ENCODE data around the gene CPM.
"Not testable (repeated sequence)": the region's sequence is repeated elsewhere in the genome, so short reads cannot be mapped to it uniquely, and the experiment has no call there.

Gene CPM

DNA sequence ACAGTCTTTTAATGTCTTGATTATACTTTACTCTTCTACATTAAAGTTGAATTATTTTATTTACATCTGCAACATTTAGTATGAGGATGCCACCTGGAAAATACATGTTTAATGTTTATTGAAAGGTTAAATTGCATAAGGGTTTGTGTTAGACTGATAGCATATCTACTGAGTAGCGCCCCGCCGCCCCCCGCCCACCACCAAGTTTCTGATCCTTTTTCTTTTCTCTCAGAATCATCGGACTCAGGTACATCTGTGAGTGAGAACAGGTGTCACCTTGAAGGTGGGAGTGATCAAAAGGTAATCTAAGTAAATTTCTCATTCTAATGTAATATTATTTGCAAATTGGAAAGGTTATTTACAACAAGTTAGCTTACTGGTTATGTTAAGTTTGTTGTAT lies 108.8 kb downstream of the CPM start:
- no peak for DNase-seq

GRCh38 chr12:68823696-68824095 lies 109.3 kb downstream of the CPM start:
- no peak for DNase-seq

- no peak for DNase-seq
Observed at GRCh38 chr12:68821357-68822188, 111.4 kb downstream of the CPM start.

DNA sequence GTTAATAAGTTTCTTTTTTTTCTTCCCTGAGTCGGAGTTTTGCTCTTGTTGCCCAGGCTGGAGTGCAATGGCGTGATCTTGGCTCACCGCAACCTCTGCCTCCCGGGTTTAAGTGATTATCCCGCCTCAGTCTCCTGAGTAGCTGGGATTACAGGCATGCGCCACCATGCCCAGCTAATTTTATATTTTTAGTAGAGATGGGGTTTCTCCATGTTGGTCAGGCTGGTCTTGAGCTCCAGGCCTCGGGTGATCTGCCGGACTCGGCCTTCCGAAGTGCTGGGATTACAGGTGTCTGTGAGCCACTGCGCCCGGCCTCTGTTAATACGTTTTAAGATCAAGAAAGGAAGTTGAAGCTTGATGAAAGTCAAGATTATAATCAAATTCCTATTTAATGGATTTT lies 113.5 kb downstream of the CPM start:
- not testable (repeated sequence) for DNase-seq

- no peak for DNase-seq
Observed at GRCh38 chr12:68815928-68816800, 116.8 kb downstream of the CPM start.

- DNase-seq, result no peak
Observed at GRCh38 chr12:68815232-68815927, 117.6 kb downstream of the CPM start.

- no peak for DNase-seq
Observed at GRCh38 chr12:68814490-68815231, 118.3 kb downstream of the CPM start.

GRCh38 chr12:68813242-68813593 lies 119.8 kb downstream of the CPM start:
- no peak for DNase-seq

DNA sequence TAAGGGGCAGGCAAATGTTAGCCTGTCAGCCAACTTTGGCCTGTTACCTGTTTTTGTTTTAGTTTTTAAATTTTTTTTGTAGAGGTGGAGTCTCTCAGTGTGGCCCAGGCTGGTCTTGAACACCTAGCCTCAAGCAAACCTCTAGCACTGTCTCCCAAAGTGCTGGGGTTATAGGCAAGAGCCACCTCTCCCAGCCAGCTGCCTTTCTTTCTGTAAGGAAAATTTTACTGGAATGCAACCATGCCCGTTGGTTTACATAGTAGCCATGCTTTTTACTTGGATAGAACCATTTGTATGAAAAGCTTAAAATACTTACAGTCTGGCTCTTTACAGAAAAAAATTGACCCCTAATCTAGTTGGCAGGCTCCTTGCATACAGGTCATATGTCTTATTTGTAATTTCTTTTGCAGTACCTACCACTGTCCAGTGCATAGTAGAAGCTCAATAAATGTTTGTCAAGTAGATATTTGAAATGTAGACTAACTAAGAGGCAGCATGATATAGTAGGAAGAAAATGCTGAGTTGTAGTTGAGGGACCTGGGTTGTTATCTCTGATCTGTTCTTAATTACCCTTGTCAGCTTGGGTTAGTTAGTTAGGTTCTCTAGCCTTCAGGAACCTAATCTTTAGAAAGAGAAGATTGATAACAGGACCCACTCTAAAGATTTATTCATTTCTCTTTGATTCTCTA lies 120.3 kb downstream of the CPM start:
- DNase-seq, result no peak

GRCh38 chr12:68811573-68811972 lies 121.4 kb downstream of the CPM start:
- DNase-seq, result not testable (repeated sequence)

GRCh38 chr12:68810027-68810389 lies 123.0 kb downstream of the CPM start:
- DNase-seq, result not testable (repeated sequence)

DNA sequence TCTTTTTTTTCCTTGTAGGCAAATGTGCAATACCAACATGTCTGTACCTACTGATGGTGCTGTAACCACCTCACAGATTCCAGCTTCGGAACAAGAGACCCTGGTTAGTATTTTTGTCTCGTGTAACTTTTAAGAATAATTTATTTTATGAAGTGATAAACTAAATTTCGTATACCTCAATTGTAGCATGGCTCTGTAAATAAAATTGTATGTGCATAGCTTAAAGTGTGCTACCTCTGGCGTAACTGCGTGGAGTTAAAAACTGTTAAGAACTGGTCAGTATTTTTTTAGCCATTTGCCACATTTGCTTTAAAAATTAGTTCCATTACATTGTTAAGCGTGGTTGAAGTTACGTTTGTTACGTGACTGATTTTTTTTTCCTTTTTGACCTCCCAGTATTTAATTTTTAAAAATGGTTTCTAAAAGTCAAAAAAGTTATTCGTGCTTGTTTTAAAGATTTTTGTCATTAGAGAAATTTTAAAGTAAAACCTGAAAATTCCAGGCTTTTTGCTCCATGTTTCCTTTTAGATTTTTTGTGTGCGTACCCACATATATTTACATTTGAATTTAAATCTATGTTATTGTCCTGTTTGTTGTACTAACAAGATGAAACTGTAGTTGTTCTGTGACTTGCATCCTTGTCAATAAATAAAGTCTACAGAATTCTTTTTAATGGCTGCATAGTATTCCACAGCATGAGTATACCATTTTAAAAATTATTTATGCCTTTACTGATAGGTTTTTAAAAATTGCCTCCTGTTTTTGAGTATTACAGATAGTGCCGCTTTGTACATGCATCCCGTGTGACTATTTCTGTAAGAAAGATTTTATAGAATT lies 123.6 kb downstream of the CPM start:
- DNase-seq, result no peak

DNA sequence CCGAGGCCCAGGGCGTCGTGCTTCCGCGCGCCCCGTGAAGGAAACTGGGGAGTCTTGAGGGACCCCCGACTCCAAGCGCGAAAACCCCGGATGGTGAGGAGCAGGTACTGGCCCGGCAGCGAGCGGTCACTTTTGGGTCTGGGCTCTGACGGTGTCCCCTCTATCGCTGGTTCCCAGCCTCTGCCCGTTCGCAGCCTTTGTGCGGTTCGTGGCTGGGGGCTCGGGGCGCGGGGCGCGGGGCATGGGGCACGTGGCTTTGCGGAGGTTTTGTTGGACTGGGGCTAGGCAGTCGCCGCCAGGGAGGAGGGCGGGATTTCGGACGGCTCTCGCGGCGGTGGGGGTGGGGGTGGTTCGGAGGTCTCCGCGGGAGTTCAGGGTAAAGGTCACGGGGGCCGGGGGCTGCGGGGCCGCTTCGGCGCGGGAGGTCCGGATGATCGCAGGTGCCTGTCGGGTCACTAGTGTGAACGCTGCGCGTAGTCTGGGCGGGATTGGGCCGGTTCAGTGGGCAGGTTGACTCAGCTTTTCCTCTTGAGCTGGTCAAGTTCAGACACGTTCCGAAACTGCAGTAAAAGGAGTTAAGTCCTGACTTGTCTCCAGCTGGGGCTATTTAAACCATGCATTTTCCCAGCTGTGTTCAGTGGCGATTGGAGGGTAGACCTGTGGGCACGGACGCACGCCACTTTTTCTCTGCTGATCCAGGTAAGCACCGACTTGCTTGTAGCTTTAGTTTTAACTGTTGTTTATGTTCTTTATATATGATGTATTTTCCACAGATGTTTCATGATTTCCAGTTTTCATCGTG lies 124.4 kb downstream of the CPM start:
- DNase-seq, result peak; percentile 82

DNA sequence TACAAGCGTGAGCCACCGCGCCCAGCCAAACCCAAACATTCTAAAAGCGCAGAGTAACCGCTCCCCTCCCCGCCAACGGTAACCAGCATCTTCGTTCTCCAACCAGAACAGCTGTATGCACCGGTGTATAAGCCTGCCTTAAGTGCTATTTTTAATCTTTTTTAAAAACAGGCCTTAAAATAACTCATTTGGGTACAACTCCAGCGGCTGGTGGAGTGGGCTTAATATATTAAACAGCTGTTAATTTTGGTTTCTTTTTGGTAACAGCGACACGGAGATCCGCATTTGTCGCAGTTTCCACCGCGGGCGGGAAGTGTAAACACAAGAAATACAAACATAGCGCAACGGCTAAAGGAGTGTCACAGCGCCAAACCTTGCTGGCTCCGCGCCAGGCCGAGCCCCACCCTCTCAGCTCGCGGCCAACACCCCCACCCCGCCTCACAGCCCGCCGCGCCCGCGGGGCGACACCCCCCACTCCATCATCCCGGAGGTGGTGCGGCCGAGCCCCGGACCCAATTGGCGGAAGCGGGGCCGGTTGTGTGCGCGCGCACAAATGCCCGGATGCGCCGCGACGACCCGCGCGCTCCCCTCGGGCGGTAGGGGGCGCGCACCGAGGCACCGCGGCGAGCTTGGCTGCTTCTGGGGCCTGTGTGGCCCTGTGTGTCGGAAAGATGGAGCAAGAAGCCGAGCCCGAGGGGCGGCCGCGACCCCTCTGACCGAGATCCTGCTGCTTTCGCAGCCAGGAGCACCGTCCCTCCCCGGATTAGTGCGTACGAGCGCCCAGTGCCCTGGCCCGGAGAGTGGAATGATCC lies 125.2 kb downstream of the CPM start, which contains the start of gene MDM2:
MDM2 (plus strand) TSS at position 602 of the 812 bp plus-strand sequence. CDS start 301 bp downstream, outside the sequence.
- DNase-seq, result peak; percentile 96

GRCh38 chr12:68807274-68807575 lies 125.7 kb downstream of the CPM start:
- not testable (repeated sequence) for DNase-seq

- no peak for DNase-seq
Observed at GRCh38 chr12:68806488-68807237, 126.3 kb downstream of the CPM start.

- DNase-seq, result no peak
Observed at GRCh38 chr12:68805592-68806120, 127.3 kb downstream of the CPM start.

All from stimulated activated CD8-positive, alpha-beta memory T cell treated with anti-CD3 and anti-CD28 coated beads, Interleukin-4, amount 100 ng/mL, for 48 hours (primary cell).